COR-L47 (cell line): ENCODE data around the gene SND1.
"Not testable (repeated sequence)": the region's sequence is repeated elsewhere in the genome, so short reads cannot be mapped to it uniquely, and the experiment has no call there.

Experiments
- DNase-seq: peaks from one replicate; lab custom pipeline; 2025; lab: John Stamatoyannopoulos, UW

SND1 gene

DNA sequence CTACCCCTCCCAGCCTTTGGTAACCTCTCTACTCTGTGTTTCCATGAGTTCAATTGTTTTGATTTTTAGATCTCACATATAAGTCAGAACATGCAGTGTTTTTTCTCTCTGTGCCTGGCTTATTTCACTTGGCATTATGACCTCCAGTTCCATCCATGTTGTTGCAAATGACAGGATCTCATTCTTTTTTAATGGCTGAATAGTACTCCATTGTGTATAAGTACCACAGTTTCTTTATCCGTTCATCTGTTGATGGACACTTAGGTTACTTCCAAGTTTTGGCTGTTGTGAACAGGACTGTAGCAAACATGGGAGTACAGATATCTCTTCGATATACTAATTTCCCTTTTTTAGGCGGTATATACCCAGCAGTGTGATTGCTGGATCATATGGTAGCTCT is 237.7 kb downstream of the SND1 start:
- DNase-seq: no peak

DNA sequence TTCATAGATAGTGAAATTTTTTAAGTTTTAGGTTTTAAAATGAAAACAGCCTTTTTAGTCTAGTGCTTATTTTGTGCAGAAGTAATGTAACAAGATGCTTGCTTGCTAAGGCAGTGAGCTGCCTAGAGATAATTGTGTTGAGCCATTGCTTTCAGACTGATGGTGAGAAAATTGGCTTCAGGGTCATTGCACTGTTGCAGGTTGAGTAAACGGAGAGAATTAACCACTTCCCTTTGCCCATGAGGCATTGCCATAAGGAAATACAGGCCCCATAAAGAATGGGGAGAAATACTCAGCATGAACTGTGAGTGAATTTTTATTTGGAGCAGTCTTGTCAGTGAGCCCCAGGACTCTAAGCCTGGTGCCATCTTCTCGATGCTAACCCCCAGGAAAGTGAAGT is 238.7 kb downstream of the SND1 start:
- peak; percentile 12 for DNase-seq

DNA sequence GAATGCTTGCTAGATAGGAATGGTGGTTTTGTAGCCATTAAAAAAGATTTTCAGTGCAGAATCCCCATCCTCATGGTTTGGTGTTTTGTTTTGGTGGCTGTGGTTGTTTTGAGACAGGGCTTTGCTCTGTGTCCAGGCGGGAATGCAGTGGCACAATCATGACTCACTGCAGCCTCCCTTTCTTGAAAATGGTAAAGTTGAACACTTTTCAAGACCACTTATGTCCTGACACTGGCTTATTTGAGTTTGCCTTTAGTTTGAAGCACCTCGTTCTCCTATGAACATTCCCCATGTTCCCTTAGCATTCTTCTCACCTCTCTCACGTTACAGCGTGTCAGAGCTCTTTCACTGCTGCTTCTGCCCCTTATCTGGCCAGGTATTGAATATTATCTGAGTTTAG is 239.2 kb downstream of the SND1 start:
- DNase-seq: no peak

DNA sequence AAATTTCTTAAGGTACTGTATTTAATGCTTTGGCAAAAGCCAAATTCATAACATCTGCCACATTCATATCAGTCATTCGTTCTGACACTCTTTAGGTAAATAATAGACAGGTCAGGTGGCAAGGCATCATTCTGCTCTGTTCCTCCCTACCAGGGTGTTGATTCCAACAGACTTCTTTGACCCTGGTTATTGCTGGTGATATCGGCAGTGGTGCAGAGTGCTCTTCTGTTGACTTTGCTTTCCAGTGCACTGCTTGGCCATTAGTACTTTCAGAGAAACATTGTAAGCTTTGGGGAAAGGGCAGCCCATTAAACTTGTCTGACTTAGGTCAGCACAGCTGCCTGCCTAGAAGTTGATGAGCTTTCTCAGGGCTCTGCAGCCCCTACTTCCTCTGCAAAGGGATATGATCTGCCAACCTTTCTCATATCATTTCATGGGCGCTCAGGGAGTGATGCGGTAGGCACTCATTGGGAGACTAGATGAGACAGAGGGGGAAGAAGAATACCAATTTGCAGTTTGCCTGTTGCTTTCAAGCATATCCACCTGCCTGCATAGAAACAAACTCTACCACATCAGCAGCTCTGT is 240.0 kb downstream of the SND1 start:
- DNase-seq: no peak

DNA sequence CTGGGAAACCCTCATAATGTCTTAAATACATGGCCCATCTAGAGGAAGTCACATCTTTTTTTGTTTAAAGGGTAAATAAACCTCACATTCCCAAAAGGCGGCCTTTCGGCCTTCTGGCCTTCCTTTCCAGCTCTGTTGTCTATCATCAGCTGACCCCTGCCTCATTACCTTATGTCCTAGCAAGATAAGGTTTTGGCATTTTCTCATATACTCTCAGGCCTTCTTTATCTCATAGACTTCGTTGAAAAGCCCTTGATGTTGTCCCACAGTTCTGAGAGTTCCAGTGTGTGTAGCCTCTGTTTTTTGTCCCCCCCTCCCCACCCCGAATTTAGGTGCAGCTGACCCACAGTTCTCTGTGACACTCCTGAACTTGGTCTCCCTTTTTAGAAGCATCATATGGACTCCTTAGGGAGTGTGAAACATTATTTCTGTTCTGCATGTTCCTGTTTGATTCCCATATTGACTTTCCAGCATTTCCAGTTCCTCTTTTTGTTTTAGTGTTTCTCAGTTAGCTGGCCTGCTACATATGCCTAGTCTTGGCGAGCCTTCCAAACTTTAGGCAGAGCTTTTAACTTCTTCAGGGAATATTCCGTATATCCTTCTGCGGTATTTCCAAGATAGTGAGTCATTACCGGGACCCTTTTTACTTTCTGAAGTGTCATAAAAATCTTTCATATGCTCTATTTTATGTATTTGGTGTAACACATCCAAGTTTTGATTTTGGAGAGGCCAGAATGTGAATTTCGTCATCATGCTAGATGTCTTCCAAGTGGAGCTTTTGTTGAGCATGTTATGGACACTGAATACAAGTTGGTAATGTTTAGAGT is 240.7 kb downstream of the SND1 start:
- DNase-seq: no peak

DNA sequence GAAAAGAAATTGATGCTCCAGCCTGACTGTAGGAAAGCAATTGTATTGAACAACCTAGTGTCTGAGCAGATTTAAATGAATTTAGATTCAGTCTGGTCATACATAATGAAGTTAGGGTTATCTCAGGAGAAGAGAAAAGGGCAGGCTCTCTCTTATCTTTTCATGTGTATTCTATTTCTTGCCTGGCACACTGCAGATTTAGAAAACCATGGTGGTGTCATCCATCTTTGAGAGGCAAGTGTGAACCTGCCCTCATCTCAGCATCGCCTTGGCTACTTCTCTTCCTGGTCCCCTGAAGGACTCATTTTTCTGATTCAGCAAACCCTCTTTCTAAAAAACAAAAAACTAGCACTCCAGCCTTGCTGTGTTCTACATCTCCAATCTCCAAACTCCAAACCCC is 241.6 kb downstream of the SND1 start:
- DNase-seq: no peak

DNA sequence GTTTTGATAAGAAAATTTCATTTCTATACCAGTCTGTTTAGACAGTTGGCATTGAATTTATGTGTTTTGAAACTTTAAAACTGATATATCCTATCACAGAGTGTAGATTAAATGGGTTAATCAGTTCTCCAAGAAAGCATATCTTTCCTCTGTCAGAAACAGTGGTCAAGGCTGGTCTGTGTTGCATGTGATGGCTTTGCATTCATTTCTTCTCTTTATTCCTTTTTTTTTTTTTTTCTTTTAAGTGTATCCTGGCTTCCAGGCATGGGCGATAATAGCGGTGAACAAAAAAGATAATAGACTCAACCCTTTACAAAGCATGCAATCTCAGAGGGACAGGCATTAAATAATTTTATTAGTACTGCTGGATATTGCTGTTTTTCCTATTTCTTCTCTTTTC is 242.6 kb downstream of the SND1 start:
- no peak for DNase-seq

DNA sequence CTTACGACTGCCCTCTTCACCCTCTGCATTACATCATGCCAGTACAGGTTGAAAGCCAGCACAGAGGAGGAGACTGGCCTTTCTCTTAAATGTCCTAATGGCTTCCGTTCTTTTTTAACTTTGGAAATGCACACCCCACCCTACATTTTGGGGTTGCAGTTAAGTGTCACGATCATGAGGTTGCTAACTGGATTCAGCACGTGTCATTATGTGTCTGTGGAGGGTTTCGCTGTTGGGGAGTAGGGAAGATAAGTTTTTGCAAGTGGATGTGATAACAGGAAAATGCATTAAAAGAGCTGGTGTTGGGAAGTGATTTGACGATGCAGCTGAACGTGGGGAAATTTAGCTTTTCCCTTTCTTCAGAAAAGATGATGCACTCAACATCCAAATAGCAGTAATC is 243.4 kb downstream of the SND1 start:
- DNase-seq: no peak

DNA sequence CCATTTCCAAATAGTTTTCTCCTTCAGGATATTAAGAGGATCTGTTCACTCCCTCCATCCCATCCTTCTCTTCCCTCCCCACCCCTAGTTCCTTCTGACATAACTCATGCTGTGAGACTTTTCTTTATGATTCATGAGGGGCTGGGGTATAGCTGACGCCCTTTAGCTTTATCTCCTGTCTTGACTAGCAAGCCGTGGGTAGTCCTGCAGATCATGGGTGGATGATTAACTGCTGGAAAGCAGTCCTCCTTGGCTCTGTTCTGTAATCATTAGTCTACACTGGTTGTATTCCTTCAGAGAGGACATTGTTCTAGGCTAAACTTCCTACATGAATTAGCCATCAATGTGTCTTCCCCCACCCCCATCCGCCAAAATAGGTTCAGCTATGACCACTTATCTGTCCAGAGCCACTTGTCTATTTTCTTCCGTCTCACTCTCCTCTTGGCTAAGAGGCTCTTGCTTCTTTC is 243.9 kb downstream of the SND1 start:
- no peak for DNase-seq

DNA sequence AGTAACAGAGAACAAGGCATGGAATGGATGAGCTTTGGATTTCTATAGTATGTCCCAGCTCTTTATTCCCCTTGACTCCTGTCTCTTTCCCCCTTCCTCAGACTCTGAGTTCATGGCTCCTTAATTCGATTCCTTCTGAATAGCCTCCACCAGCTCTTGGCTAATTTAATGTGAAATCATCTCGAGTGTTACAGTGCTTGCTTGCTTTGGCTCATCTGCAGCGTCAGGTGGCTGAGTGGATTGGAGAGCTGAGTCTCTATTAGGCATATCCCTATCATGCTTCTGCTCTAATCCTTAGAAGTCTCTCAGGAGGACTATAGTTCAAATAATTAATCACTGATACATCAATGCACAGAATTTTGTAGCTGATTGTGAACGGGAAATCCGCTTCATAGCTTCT is 244.7 kb downstream of the SND1 start:
- no peak for DNase-seq

DNA sequence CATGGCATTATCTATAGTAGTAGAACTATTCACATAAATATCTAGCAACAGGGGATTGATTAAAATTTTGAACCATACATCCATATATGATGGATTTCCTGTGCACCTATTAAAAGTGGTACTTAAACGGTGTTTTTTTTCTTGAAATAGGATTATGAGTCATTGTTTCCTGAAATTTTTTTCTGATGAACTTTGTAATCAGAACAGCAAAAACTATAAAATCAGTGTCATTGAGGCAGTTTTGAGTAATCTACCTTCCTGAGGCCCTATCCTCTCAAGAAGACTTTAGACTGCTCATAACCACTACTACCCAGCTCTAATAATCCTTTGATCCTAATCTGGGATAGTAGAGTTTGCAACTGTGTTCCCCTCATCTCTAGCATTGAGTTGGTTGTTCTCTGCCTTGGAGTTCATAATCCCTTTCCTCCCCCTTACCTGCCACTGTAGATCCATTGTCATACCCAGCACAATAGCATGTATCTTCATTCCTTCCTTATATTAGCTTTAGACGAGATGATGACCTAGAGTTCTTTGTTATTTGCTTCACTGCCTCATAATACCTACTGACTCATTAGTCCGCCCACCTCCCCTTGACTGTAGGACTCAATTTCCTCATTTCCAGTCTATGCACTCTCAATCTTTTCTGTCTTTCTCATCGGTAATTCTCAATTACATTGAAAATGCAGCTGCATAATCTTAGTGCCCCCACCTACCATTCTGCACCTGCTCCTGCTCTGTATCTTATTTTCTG is 245.9 kb downstream of the SND1 start:
- DNase-seq: no peak

DNA sequence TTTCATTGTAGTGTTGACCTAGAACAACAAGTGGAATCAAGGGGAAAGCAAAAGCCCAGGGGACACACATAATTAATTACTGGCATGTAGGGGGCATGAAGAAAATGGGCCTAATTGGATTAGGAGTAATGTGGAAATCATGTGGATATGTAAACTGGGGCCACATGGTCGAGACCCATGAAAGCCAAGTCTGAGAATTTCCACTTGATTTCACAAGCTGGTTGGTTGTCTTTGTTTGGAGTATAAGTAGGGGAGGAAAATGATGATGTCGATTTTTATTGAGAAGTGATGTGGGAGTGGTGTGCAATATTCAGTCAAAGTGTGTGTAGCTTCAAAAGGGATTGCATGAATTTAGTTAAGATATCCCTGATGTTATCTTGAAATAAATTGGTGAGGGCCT is 247.4 kb downstream of the SND1 start:
- no peak for DNase-seq

DNA sequence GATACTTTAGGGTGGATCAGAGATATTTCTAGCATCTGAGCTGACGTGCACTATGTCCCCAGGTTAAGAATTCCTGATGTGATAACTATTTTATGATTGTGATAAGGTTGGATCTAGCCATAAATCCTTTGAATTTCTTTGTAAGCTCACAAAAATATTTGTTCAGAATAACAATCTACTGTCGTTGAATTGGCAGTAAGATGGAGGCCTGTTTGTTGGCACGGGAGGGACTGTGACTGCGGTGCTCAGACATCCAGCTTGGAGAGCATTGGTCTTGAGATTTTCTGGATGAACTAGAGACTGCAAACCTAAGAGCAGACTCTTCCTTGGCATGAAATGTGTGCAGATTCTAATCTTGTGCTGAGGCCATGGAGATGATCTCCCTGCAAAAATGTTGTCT is 248.1 kb downstream of the SND1 start:
- no peak for DNase-seq

DNA sequence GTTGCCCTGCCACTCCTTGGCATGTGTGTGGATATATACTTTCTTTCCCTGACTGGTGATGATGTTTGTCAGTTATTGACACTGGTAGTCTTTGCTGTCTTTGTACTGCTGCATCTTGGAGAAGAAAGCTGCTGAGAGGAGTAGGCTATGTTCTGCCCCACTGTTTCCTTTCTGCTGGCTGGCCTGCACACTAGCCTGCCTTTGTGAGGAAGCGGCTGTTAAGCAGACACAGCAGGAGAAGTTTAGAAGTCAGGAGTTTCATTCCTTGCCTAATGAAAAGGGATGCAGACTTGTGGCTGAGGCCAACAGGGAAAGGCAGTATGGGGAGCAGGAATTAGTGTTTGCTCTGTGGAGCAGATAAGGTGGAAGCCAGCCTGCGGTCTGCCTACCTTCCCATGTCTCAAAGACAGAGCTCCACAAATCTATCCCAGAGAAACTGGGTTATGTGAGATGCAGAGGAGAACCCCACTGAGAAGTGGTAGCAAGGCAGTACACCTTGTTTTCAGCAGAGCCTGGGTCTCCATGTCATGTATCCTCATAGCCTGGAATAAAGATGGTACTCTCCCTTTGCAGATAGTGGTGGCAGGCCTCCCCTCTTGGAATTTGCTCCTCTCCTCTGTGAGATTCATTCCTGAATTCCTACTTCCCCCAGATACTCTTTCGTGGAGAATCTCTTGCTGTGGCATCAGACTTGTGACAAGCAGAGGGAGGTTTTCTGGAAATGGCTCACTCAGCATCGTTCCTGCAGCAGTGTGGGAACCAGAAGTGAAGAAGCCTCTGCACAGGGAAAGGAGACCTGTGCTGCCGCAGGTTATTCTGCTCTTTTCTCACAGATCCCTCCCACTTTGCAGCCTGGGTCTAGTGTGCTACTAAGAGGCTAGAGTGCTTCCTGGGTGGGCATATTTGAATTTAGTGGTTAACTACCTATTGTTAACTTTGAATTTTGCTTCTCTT is 249.0 kb downstream of the SND1 start:
- no peak for DNase-seq

DNA sequence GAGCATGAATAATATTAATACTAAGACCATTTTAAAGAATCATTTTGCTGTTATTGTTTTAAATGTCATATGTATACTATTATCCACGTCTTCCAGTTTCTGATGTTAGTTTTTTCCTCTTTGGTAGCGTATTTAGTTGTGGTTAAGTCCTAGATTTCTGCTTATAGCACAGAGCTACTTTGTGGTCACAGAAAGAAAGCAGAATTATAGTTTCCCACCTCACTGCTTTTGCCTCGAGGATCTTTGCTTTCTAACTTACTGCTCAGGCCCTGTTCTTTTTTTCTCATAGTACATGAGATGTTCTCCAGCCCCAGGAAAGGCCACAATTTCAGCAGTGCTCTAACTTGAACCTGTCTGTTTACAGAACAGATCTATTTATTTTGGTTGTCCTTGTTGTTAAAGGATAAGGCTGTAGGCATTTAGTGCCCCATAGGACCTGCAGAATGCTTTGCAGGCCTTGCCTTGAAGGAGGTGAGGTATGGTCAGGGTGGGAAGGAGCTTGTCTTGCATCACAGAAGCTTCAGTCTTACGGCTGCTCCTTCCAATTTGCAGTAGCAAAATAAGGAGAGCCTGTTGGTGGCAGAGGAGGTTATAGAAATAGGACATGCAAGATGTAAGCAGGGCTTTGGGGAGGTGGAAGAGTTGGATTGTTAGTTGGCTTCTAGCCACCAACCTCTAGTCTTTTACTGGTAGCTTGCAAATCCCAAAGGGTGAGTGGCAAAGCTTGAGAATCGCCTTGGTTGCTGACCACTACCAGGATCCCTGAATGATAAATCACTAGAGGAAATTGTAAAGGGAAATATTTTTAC is 250.1 kb downstream of the SND1 start:
- no peak for DNase-seq

DNA sequence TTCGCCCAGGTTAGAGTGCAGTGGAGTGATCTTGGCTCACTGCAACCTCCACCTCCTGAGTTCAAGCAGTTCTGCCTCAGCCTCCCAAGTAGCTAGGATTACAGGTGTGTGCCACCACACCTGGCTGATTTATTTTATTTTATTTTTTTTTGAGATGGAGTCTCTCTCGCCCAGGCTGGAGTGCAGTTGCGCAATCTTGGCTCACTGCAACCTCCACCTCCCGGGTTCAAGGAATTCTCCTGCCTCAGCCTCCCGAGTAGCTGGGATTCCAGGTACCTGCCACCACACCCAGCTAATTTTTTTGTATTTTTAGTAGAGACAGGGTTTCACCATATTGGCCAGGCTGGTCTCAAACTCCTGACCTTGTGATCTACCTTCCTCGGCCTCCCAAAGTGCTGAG is 250.8 kb downstream of the SND1 start:
- DNase-seq: not testable (repeated sequence)

DNA sequence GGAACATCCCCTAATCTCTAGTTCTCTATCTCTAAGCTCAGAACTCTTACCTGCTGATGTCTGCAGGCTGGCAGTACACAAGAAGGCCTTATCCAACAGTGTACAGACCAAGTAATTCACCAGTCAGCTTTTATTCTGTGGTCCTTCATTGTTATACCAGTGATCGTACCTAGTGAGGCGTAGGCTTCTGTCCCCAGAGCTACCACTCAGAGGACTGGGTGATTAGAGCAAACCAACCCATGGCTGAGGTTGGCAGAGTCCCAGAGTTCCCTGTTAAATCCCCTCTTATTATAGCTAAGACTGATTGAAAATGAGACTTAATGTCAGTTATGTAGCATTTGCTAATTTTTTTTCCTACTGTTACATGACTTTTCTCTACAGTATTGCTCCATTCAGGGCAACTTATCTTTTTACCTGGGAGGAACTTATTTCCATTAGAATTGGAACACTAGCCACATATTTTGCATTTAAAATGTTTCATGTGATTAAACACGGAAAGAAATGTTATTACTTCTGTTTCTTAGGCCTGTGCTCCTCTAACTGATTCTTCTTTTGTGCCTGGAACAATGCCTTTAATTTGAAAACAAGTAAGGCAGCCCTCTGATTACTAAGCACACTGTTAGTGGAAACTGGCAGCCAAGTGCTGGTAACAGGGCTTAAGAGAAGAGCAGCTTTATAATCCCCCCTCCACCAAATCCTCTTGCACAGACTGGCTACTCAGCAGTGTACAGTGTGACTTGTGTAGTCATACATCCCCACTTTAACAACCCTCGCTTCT is 252.1 kb downstream of the SND1 start:
- DNase-seq: no peak

DNA sequence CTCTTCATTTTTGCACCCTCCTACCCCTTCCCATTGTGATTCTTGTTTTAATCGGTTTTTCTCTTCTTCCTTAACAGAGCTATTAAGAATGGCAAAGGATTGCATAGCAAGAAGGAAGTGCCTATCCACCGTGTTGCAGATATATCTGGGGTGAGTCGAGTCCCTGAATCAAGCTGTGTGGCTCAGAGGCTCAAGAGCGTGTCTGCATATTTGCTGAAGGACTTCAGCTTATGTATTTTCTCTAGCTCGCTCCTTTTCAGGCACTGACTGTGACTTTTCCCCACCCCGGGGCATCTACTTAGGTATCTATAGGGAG is 252.6 kb downstream of the SND1 start:
- DNase-seq: no peak

DNA sequence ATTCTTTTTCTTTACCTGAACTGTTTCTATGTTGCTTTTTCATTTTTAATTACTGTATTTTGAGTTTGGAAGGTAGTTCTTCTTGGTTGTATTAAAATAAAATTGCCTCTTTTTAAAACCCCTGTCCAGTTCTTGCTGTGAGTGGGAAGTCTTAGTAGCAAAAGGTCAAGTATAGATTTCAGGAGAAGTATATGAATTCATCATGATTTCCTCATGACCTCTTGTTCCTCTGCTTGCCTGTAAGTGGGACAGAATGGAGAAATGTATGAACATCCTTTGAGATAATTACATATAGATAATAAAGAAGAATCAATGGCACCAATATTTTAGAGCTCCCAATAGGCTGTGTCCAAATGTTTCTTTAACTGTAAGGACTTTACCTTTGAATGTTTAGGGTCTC is 253.0 kb downstream of the SND1 start:
- no peak for DNase-seq
